Uterus (tissue), 2 donors: Measurements from ENCODE around the gene OXCT2.
"Not testable (repeated sequence)": the region's sequence is repeated elsewhere in the genome, so short reads cannot be mapped to it uniquely, and the experiment has no call there.

Experiments used
- POLR2A ChIP-seq, 2 donors: fragments of 450-650 bp; IDR thresholded peaks; one replicate each; pipeline ENCODE4 v1.6.1; 2016; ENCODE audit warnings: antibody characterized with exemption in 2 of 2, mild to moderate bottlenecking in 1 of 2, moderate library complexity in 1 of 2
- TF ChIP-seq, protein P1 (sequence below), 4 experiments: fragments of 200-600 bp in 2 of 4; fragments of 450-650 bp in 2 of 4; sonication (generic) in 2 of 4; IDR thresholded peaks; one replicate each; pipeline ENCODE4 v1.5.1; 2016 to 2019; ENCODE audit warnings: antibody characterized with exemption in 4 of 4, mild to moderate bottlenecking in 2 of 4, moderate library complexity in 1 of 4

DNA sequence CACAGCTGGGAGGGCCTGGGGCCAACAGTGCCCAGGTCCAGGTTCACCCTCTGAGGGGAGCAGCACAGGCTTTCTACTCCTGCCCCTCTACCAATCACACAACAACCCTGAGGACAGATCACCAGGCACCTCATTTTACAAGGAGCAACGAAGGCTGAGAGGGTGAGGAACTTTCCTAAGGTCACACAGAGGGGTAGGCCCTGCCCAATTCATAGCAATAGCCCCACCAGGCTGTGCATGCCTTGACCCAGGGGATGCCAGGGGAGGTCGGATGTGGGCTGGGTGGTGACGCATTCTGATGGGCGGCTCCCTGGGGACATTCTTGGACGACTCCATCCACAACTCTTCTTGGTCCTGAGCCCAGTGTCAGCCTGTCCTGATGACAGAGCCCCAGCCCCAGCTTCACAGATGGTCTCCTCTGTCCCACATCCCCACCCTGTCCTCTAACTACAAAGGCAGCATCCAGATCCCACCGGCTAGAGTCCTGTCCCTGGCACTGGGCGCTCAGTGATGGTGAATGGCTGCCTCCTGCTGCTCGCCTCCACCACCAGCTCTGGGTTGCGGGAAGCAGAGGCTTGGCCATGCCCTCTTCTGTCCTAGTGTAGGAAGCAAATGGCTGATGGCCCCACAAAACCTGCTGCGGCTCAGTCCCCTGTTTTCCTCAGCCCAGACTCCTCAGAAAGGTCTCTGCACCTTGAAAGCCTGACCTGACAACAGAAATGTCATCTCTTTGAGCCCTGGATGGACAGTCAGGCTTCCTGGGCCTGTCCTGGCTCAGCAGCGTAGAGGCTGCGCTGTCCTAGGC lies 15.4 kb upstream of the OXCT2 start:
- not testable (repeated sequence) for TF ChIP-seq POLR2A (IDR thresholded peaks at IDR 0.05)
- TF ChIP-seq, protein P1, sequence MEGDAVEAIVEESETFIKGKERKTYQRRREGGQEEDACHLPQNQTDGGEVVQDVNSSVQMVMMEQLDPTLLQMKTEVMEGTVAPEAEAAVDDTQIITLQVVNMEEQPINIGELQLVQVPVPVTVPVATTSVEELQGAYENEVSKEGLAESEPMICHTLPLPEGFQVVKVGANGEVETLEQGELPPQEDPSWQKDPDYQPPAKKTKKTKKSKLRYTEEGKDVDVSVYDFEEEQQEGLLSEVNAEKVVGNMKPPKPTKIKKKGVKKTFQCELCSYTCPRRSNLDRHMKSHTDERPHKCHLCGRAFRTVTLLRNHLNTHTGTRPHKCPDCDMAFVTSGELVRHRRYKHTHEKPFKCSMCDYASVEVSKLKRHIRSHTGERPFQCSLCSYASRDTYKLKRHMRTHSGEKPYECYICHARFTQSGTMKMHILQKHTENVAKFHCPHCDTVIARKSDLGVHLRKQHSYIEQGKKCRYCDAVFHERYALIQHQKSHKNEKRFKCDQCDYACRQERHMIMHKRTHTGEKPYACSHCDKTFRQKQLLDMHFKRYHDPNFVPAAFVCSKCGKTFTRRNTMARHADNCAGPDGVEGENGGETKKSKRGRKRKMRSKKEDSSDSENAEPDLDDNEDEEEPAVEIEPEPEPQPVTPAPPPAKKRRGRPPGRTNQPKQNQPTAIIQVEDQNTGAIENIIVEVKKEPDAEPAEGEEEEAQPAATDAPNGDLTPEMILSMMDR (IDR thresholded peaks at IDR 0.05): not testable (repeated sequence)
